Measurements from ENCODE around the gene ADPRHL1. TPM values are rescaled to one million over a fixed set of nuclear protein-coding genes. Genes with fewer than 3 reads are reported as not detected.

Gene ADPRHL1
- total RNA-seq (112 and 118 TPM in 2 replicates), polyA plus RNA-seq (77.3 and 78.2 TPM in 2 replicates)

- peaks cover 50% of the 10 kb centered on the region for H3K4me1 ChIP-seq (ENCODE audit: low read depth)
- H3K27me3 ChIP-seq, result no peaks in the 10 kb centered on the region
- peak within 1 kb of the TSS; percentile 4 for H3K4me3 ChIP-seq
- TF ChIP-seq CTCF (IDR thresholded peaks at IDR 0.05; ENCODE audit: low read depth, low read length), result no peak
- H3K36me3 ChIP-seq, result peaks cover 17% of the 10 kb centered on the region
- DNase-seq (ENCODE audit: low read depth in 1 of 2, low spot score in 1 of 2), result peak in 1 of 2 donors; percentile 56
- no peaks in the 10 kb centered on the region for H3K9me3 ChIP-seq (ENCODE audit: low read depth)
- H3K27ac ChIP-seq, result peak within 1 kb of the TSS; percentile 96
These were observed at the start of gene ADPRHL1 for GRCh38 chr13:113452942-113453901. TSS of gene ADPRHL1 (minus strand) at chr13:113453488. CDS start at chr13:113453437, 51 bp downstream.

- H3K9me3 ChIP-seq (ENCODE audit: low read depth), result no peaks in the 10 kb centered on the region
- H3K27me3 ChIP-seq, result no peaks in the 10 kb centered on the region
- H3K4me1 ChIP-seq (ENCODE audit: low read depth), result peaks cover 3% of the 10 kb centered on the region
- no peak overlapping the region for H3K27ac ChIP-seq
- H3K4me3 ChIP-seq, result no peak overlapping the region
- DNase-seq (ENCODE audit: low read depth in 1 of 2, low spot score in 1 of 2), result no peak
- H3K36me3 ChIP-seq, result peaks cover 66% of the 10 kb centered on the region
- no peak for TF ChIP-seq CTCF (IDR thresholded peaks at IDR 0.05; ENCODE audit: low read depth, low read length)
These were observed 49.4 kb upstream of the ADPRHL1 start for GRCh38 chr13:113502686-113503085.

- peaks cover 77% of the 10 kb centered on the region for H3K36me3 ChIP-seq
- H3K9me3 ChIP-seq (ENCODE audit: low read depth), result no peaks in the 10 kb centered on the region
- DNase-seq (ENCODE audit: low read depth in 1 of 2, low spot score in 1 of 2), result no peak
- TF ChIP-seq CTCF (IDR thresholded peaks at IDR 0.05; ENCODE audit: low read depth, low read length), result no peak
- no peak overlapping the region for H3K27ac ChIP-seq
- peaks cover under 1% of the 10 kb centered on the region for H3K4me1 ChIP-seq (ENCODE audit: low read depth)
- no peaks in the 10 kb centered on the region for H3K27me3 ChIP-seq
- no peak overlapping the region for H3K4me3 ChIP-seq
These were observed 47.4 kb upstream of the ADPRHL1 start for GRCh38 chr13:113500530-113501265.

DNA sequence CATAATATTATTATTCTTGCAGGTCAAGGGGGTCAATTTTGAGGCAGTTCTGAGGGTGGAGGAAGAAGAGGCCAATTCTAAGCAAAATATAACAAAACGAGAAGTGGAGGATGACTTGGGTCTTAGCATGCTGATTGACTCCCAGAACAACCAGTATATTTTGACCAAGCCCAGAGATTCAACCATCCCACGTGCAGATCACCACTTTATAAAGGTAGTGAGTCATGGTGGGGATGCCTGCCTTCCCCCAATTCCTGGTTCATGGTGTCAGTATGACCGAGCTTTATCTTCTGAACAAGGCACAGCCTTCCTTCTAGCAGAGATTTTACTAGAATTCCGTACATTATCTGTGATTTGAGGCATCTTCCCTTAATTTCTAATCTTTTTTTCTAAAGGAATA is 46.6 kb upstream of the ADPRHL1 start:
- Histone ChIP-seq H3K27ac (no peak overlapping the region), H3K27me3 (no peaks in the 10 kb centered on the region), H3K36me3 (peaks cover 77% of the 10 kb centered on the region), H3K4me1 (ENCODE audit: low read depth) (peaks cover 5% of the 10 kb centered on the region), H3K9me3 (ENCODE audit: low read depth) (no peaks in the 10 kb centered on the region), H3K4me3 (no peak overlapping the region)
- DNase-seq (ENCODE audit: low read depth in 1 of 2, low spot score in 1 of 2), result no peak
- TF ChIP-seq CTCF (IDR thresholded peaks at IDR 0.05; ENCODE audit: low read depth, low read length), result no peak

DNA sequence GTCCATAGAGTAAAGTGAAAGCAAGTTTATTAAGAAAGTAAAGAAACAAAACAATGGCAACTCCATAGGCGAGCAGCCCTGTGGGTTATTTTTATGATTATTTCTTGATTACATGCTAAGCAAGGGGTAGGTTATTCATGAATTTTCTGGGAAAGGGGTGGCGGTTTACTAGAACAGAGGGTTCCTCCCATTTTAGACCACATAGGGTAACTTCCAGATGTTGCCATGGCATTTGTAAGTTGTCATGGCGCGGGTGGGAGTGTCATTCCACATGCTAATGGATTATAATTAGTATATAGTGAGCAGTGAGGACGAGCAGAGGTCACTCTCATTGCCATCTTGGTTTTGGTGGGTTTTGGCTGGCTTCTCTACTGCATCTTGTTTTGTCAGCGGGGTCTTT is 45.6 kb upstream of the ADPRHL1 start:
- Histone ChIP-seq H3K4me3 (no peak overlapping the region), H3K36me3 (peaks cover 69% of the 10 kb centered on the region), H3K27ac (no peak overlapping the region), H3K27me3 (no peaks in the 10 kb centered on the region), H3K4me1 (ENCODE audit: low read depth) (peaks cover 5% of the 10 kb centered on the region), H3K9me3 (ENCODE audit: low read depth) (no peaks in the 10 kb centered on the region)
- no peak for TF ChIP-seq CTCF (IDR thresholded peaks at IDR 0.05; ENCODE audit: low read depth, low read length)
- DNase-seq (ENCODE audit: low read depth in 1 of 2, low spot score in 1 of 2), result no peak

Data from cardiac muscle cell (in vitro differentiated cells and primary cell).